GM21529 (cell line): ENCODE measurements around the gene MAGEA6.
"Not testable (repeated sequence)": the region's sequence is repeated elsewhere in the genome, so short reads cannot be mapped to it uniquely, and the experiment has no call there.

Experiments used
- ATAC-seq: cut with Tn5 transposase; IDR thresholded peaks from one replicate; pipeline ENCODE4 v1.9.1; 2021; ENCODE audit not compliant: unreplicated experiment

Gene MAGEA6

GRCh38 chrX:152769549-152770289 lies at the start of gene MAGEA6:
MAGEA6 (minus strand) TSS chrX:152769689; CDS start chrX:152767650, 2,039 bp downstream.
- ATAC-seq, result not testable (repeated sequence)

- ATAC-seq, result no peak
Measured at GRCh38 chrX:152819266-152819665, 49.8 kb upstream of the MAGEA6 start.

- ATAC-seq, result no peak
Measured at GRCh38 chrX:152818356-152818755, 48.9 kb upstream of the MAGEA6 start.

GRCh38 chrX:152817078-152817764 lies 47.7 kb upstream of the MAGEA6 start:
- ATAC-seq, result no peak

GRCh38 chrX:152814048-152814447 lies 44.6 kb upstream of the MAGEA6 start:
- no peak for ATAC-seq

- ATAC-seq, result no peak
Measured at GRCh38 chrX:152813206-152813605, 43.7 kb upstream of the MAGEA6 start.

GRCh38 chrX:152810403-152810802 lies 40.9 kb upstream of the MAGEA6 start:
- no peak for ATAC-seq

- no peak for ATAC-seq
Measured at GRCh38 chrX:152806035-152806434, 36.5 kb upstream of the MAGEA6 start.

- no peak for ATAC-seq
Measured at GRCh38 chrX:152798945-152799344, 29.5 kb upstream of the MAGEA6 start.

- peak; percentile 75 for ATAC-seq
Measured at GRCh38 chrX:152787062-152787461, 17.6 kb upstream of the MAGEA6 start.

GRCh38 chrX:152766562-152766961 lies 2.9 kb downstream of the MAGEA6 start:
- ATAC-seq, result not testable (repeated sequence)

GRCh38 chrX:152761582-152761981 lies 7.9 kb downstream of the MAGEA6 start:
- ATAC-seq, result not testable (repeated sequence)

- not testable (repeated sequence) for ATAC-seq
Measured at GRCh38 chrX:152759544-152759943, 9.9 kb downstream of the MAGEA6 start.

GRCh38 chrX:152758918-152759317 lies 10.6 kb downstream of the MAGEA6 start, which contains the start of gene CSAG3:
CSAG3 (plus strand) TSS chrX:152759218.
- not testable (repeated sequence) for ATAC-seq

- ATAC-seq, result not testable (repeated sequence)
Measured at GRCh38 chrX:152754871-152755270, 14.6 kb downstream of the MAGEA6 start.

GRCh38 chrX:152753686-152754650 lies 15.5 kb downstream of the MAGEA6 start, which contains the start of gene MAGEA2:
MAGEA2 (minus strand) TSS chrX:152753842; CDS start chrX:152751363, 2,479 bp downstream.
- ATAC-seq, result not testable (repeated sequence)

- ATAC-seq, result no peak
Measured at GRCh38 chrX:152738560-152738959, 30.9 kb downstream of the MAGEA6 start.

GRCh38 chrX:152736528-152736927 lies 33.0 kb downstream of the MAGEA6 start:
- ATAC-seq, result not testable (repeated sequence)

GRCh38 chrX:152735860-152736511 lies 33.5 kb downstream of the MAGEA6 start:
- no peak for ATAC-seq

GRCh38 chrX:152735101-152735500 lies 34.4 kb downstream of the MAGEA6 start:
- no peak for ATAC-seq
